H1 (cell line): ENCODE results near the gene SLC7A6OS.

Source experiments
- CREB1 ChIP-seq: IDR thresholded peaks from 2 replicates; pipeline ENCODE4 v1.6.1; 2012; ENCODE audit warnings: inconsistent platforms
- CTCF ChIP-seq, 3 experiments: IDR thresholded peaks; 1 replicate in 2 of 3; 2 replicates in 1 of 3; pipeline versions ENCODE4 v1.5.1 to v1.6.1; 2011; ENCODE audit warnings: low read length in 3 of 3, mild to moderate bottlenecking in 3 of 3, inconsistent platforms in 2 of 3, low read depth in 1 of 3, moderate library complexity in 1 of 3; ENCODE audit not compliant: insufficient read depth in 1 of 3; ENCODE audit errors: control extremely low read depth in 1 of 3
- E2F6 ChIP-seq: IDR thresholded peaks from 2 replicates; pipeline ENCODE4 v1.6.1; 2012; ENCODE audit warnings: inconsistent platforms
- POLR2AphosphoS5 ChIP-seq: IDR thresholded peaks from 2 replicates; pipeline ENCODE4 v1.6.1; 2011; ENCODE audit warnings: low read depth, low read length

GRCh38 chr16:68354816-68355215, 44.1 kb upstream of the SLC7A6OS start:
- TF ChIP-seq POLR2AphosphoS5, result no peak
- no peak for TF ChIP-seq CTCF (IDR thresholded peaks at IDR 0.05; ENCODE audit: control extremely low read depth in 1 of 3, insufficient read depth in 1 of 3, low read depth in 1 of 3, low read length in 3 of 3)
- TF ChIP-seq E2F6, result no peak
- no peak for TF ChIP-seq CREB1
